GM21529 (cell line): Measurements from ENCODE around the gene PROSER3.

ENCODE experiments used
- ATAC-seq: cut with Tn5 transposase; IDR thresholded peaks from one replicate; pipeline ENCODE4 v1.9.1; 2021; ENCODE audit not compliant: unreplicated experiment

Gene PROSER3

GRCh38 chr19:35775298-35776101, 17.5 kb downstream of the PROSER3 start, which contains the start of gene ARHGAP33:
Gene ARHGAP33 (plus strand): TSS chr19:35775564. CDS start chr19:35775659, 95 bp downstream.
- peak; percentile 90 for ATAC-seq

- ATAC-seq = no peak
Measured at GRCh38 chr19:35776102-35776788, 18.3 kb downstream of the PROSER3 start.

GRCh38 chr19:35777086-35777841, 19.3 kb downstream of the PROSER3 start:
- ATAC-seq = no peak

GRCh38 chr19:35777961-35778360, 20.0 kb downstream of the PROSER3 start:
- ATAC-seq = no peak

- ATAC-seq = no peak
Measured at GRCh38 chr19:35779033-35779432, 21.1 kb downstream of the PROSER3 start.

- no peak for ATAC-seq
Measured at GRCh38 chr19:35780058-35780457, 22.1 kb downstream of the PROSER3 start.

- no peak for ATAC-seq
Measured at GRCh38 chr19:35780717-35781116, 22.7 kb downstream of the PROSER3 start.

- ATAC-seq = no peak
Measured at GRCh38 chr19:35781650-35782049, 23.7 kb downstream of the PROSER3 start.

- no peak for ATAC-seq
Measured at GRCh38 chr19:35782589-35782988, 24.6 kb downstream of the PROSER3 start.

GRCh38 chr19:35783469-35784434, 25.8 kb downstream of the PROSER3 start:
- no peak for ATAC-seq

GRCh38 chr19:35784503-35785338, 26.7 kb downstream of the PROSER3 start:
- ATAC-seq = no peak

GRCh38 chr19:35785339-35785627, 27.3 kb downstream of the PROSER3 start:
- ATAC-seq = no peak

GRCh38 chr19:35786299-35787160, 28.6 kb downstream of the PROSER3 start:
- ATAC-seq = no peak

- no peak for ATAC-seq
Measured at GRCh38 chr19:35787227-35787799, 29.3 kb downstream of the PROSER3 start.

- no peak for ATAC-seq
Measured at GRCh38 chr19:35788205-35788960, 30.4 kb downstream of the PROSER3 start.

GRCh38 chr19:35789195-35789977, 31.4 kb downstream of the PROSER3 start:
- no peak for ATAC-seq
